Measurements from ENCODE around the gene WWOX.
A peak's percentile ranks its signal among the peaks of the same experiment; 100 is the strongest.
"Not testable (repeated sequence)": the region's sequence is repeated elsewhere in the genome, so short reads cannot be mapped to it uniquely, and the experiment has no call there.

The WWOX gene

GRCh38 chr16:78099271-78100111 lies at the start of gene WWOX:
TSS of gene WWOX (plus strand) at chr16:78099654.
- peak; percentile 85 to 93 (median 87) for DNase-seq (ENCODE audit: low read depth in 3 of 3)

GRCh38 chr16:78050734-78051400 lies 48.6 kb upstream of the WWOX start:
- DNase-seq (ENCODE audit: low read depth in 3 of 3), result no peak

GRCh38 chr16:78057803-78058564 lies 41.5 kb upstream of the WWOX start:
- DNase-seq (ENCODE audit: low read depth in 3 of 3), result no peak

- DNase-seq (ENCODE audit: low read depth in 3 of 3), result not testable (repeated sequence)
Observed at GRCh38 chr16:78059806-78060205, 39.6 kb upstream of the WWOX start.

GRCh38 chr16:78060295-78060694 lies 39.2 kb upstream of the WWOX start:
- DNase-seq (ENCODE audit: low read depth in 3 of 3), result no peak

- DNase-seq (ENCODE audit: low read depth in 3 of 3), result no peak
Observed at GRCh38 chr16:78060809-78061208, 38.6 kb upstream of the WWOX start.

- no peak for DNase-seq (ENCODE audit: low read depth in 3 of 3)
Observed at GRCh38 chr16:78065319-78065718, 34.1 kb upstream of the WWOX start.

GRCh38 chr16:78069913-78070312 lies 29.5 kb upstream of the WWOX start:
- DNase-seq (ENCODE audit: low read depth in 3 of 3), result no peak

GRCh38 chr16:78072275-78072674 lies 27.2 kb upstream of the WWOX start:
- no peak for DNase-seq (ENCODE audit: low read depth in 3 of 3)

- DNase-seq (ENCODE audit: low read depth in 3 of 3), result no peak
Observed at GRCh38 chr16:78075800-78076199, 23.7 kb upstream of the WWOX start.

- DNase-seq (ENCODE audit: low read depth in 3 of 3), result no peak
Observed at GRCh38 chr16:78081341-78081740, 18.1 kb upstream of the WWOX start.

- DNase-seq (ENCODE audit: low read depth in 3 of 3), result no peak
Observed at GRCh38 chr16:78091419-78091818, 8.0 kb upstream of the WWOX start.

GRCh38 chr16:78092758-78093157 lies 6.7 kb upstream of the WWOX start:
- DNase-seq (ENCODE audit: low read depth in 3 of 3), result no peak

GRCh38 chr16:78094166-78094565 lies 5.3 kb upstream of the WWOX start:
- no peak for DNase-seq (ENCODE audit: low read depth in 3 of 3)

- DNase-seq (ENCODE audit: low read depth in 3 of 3), result no peak
Observed at GRCh38 chr16:78094998-78095397, 4.5 kb upstream of the WWOX start.

- no peak for DNase-seq (ENCODE audit: low read depth in 3 of 3)
Observed at GRCh38 chr16:78096386-78096785, 3.1 kb upstream of the WWOX start.

GRCh38 chr16:78097548-78097947 lies 1.9 kb upstream of the WWOX start:
- no peak for DNase-seq (ENCODE audit: low read depth in 3 of 3)

- no peak for DNase-seq (ENCODE audit: low read depth in 3 of 3)
Observed at GRCh38 chr16:78098087-78098486, 1.4 kb upstream of the WWOX start.

- DNase-seq (ENCODE audit: low read depth in 3 of 3), result no peak
Observed at GRCh38 chr16:78098595-78099270, 721 bp upstream of the WWOX start.

- no peak for DNase-seq (ENCODE audit: low read depth in 3 of 3)
Observed at GRCh38 chr16:78100112-78100467, 636 bp downstream of the WWOX start.

GRCh38 chr16:78102122-78102660 lies 2.7 kb downstream of the WWOX start:
- DNase-seq (ENCODE audit: low read depth in 3 of 3), result no peak

GRCh38 chr16:78102865-78103264 lies 3.4 kb downstream of the WWOX start:
- DNase-seq (ENCODE audit: low read depth in 3 of 3), result no peak

All from stimulated activated CD4-positive, alpha-beta T cell treated with anti-CD3 and anti-CD28 coated beads, TNF-alpha, amount 100 ng/mL, for 48 hours (primary cell).